NCI-H774 (cell line): ENCODE measurements around the gene SNTB2.
A peak's percentile ranks its signal among the peaks of the same experiment; 100 is the strongest.
"Not testable (repeated sequence)": the region's sequence is repeated elsewhere in the genome, so short reads cannot be mapped to it uniquely, and the experiment has no call there.

Experiments
- DNase-seq: peaks from one replicate; lab custom pipeline; 2025; lab: John Stamatoyannopoulos, UW

The SNTB2 gene

GRCh38 chr16:69291657-69292056 lies 104.7 kb downstream of the SNTB2 start:
- not testable (repeated sequence) for DNase-seq

GRCh38 chr16:69293401-69293800 lies 106.4 kb downstream of the SNTB2 start:
- DNase-seq: no peak

GRCh38 chr16:69294051-69294450 lies 107.1 kb downstream of the SNTB2 start:
- DNase-seq: no peak

DNA sequence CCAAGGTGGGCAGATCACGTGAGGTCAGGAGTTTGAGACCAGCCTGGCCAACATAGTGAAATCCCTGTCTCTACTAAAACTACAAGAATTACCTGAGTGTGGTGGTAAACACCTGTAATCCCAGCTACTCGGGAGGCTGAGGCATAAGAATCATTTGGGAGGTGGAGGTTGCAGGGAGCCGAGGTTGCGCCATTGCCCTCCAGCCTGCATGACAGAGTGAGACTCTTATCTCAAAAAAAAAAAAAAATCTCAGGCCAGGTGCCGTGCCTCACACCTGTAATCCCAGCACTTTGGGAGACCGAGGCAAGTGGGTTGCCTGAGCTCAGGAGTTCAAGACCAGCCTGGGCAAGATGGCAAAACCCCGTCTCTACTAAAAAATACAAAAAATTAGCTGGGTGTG lies 109.8 kb downstream of the SNTB2 start:
- not testable (repeated sequence) for DNase-seq

GRCh38 chr16:69298261-69298660 lies 111.3 kb downstream of the SNTB2 start:
- DNase-seq: no peak

- DNase-seq: no peak
These were observed 114.2 kb downstream of the SNTB2 start for GRCh38 chr16:69301187-69301586.

- no peak for DNase-seq
These were observed 114.9 kb downstream of the SNTB2 start for GRCh38 chr16:69301861-69302260.

GRCh38 chr16:69302301-69302700 lies 115.3 kb downstream of the SNTB2 start:
- no peak for DNase-seq

GRCh38 chr16:69306031-69306430 lies 119.1 kb downstream of the SNTB2 start:
- no peak for DNase-seq

DNA sequence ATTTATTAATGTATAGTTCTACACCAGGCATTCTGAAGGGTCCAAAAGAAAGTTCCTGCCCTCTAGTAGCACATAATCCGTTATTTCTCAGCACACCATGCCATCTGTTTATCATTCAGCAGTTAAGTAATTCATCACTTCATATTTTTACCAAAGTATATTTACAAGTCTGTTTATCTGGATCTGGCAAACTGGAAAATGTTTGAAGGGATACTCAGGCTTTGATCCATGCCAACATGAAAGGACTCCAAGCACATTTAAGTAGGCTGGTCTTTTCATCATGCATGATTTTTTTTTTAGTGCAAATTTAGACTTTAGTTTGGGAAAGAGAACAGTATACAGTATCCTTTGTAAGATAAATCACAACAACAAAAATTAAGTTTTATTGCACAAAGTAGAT lies 120.1 kb downstream of the SNTB2 start:
- no peak for DNase-seq

DNA sequence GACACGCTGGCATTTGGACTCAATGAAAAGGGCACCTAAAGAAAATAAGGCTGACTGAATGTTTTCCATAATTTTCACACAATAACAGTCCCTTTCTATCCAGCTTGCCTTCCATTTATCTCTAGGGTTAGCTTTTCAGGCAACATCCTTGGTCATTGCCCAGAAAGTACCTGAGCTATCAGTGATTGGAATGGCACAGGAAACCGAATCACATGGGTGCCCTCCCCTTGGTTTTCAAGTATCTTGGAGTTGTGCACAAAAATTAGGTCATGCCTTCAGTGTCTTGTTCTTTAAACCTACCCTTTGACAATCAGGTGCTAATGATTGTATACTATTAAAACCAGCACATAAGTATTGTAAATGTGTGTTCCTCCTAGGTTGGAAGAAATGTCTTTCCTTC lies 120.9 kb downstream of the SNTB2 start:
- DNase-seq: no peak

GRCh38 chr16:69309316-69309715 lies 122.4 kb downstream of the SNTB2 start:
- no peak for DNase-seq

DNA sequence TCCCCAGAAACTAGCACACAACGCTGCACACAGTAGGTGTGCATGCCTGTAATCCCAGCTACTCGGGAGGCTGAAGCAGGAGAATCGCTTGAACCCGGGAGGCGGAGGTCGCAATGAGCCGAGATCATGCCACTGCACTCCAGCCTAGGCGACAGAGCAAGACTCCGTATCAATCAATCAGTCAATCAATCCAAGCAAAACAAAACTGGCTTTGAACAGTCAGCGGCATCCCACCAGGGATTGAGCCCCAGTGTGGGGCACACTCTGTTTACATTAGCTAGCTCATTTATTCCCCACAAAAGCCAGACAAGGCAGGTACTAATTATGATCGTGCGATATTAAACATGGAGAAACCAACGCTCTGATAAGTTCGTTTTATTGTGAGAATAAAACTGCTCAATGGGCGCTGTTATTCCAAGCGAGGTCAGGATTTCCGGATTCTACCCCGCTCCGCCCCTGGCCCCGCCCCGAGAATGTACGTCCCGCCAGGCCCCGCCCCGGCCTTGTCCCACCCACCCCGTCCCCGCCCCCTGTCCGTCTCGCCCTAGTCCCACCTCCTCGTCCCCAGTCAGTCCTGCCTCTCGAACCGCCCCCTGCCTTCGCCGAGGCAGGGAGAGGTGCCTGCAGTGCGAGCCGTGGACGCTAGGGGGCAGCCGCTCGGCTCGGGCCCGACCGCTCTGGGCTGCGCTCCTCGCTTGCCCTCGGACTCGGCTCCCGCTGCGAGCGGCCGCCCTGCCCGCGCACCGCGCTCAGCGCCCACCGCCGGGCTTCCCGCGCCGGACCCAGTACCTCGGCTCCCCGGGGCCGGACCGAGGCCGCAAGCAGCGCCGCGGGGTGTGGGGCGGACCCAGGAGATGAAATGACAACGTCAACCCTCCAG lies 123.9 kb downstream of the SNTB2 start, which contains the start of gene VPS4A:
Gene VPS4A, plus strand, starts transcription at position 698 of the 880 bp plus-strand sequence. Its CDS starts 162 bp downstream, at position 860.
- peak; percentile 76 for DNase-seq

GRCh38 chr16:69311533-69312387 lies 124.8 kb downstream of the SNTB2 start:
- no peak for DNase-seq

DNA sequence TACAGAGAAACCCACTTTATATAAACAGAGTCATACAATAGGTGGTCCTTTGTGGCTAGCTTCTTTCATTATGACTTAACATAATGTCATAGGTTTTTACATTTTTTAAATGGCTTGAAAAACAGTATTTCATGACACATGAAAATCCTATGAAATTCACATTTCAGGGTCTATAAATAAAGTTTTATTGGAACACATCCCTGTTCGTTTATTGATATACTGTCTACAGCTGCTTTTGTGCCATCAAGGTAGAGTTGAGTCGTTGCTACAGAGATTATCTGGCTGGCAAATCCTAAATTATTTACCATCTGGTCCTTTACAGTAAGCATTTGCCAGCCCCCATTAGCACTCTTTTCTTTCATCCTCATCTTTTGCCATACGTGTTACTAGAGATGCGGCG lies 126.5 kb downstream of the SNTB2 start:
- DNase-seq: no peak

GRCh38 chr16:69314534-69314933 lies 127.6 kb downstream of the SNTB2 start:
- DNase-seq: no peak

DNA sequence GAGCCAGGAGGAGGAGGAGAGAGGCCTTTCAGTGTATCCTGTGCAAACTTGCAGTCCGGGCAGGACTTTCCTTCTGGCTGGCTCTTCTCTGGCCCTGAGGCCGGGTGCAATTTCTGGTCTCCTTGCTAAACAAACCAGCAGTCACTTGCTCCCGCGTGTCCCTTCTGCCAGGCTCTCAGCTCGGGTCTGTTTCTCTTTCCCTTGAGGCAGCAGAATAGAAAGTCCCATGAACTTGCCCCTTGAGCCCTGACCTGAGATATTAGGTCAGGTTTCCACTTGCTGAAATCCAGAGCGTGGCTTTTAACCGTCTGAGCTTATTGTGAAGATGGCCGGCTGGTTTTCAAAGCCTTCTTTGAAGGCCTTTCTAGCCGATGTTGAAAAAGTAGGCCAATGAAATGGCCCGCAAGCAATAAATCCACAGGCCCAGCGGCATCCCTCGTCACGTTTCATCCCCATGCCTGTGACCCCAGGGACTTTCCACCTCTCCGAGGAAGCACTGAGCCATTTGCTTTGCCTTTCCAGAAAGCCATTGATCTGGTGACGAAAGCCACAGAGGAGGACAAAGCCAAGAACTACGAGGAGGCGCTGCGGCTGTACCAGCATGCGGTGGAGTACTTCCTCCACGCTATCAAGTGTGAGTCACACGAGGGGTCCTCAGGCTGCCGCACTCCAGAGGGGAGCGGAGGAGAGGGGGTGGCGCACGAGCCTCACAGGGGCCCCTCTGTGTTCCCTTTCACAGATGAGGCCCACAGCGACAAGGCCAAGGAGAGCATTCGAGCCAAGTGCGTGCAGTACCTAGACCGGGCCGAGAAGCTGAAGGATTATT lies 128.7 kb downstream of the SNTB2 start:
- DNase-seq: no peak

GRCh38 chr16:69316595-69317034 lies 129.7 kb downstream of the SNTB2 start:
- DNase-seq: no peak

DNA sequence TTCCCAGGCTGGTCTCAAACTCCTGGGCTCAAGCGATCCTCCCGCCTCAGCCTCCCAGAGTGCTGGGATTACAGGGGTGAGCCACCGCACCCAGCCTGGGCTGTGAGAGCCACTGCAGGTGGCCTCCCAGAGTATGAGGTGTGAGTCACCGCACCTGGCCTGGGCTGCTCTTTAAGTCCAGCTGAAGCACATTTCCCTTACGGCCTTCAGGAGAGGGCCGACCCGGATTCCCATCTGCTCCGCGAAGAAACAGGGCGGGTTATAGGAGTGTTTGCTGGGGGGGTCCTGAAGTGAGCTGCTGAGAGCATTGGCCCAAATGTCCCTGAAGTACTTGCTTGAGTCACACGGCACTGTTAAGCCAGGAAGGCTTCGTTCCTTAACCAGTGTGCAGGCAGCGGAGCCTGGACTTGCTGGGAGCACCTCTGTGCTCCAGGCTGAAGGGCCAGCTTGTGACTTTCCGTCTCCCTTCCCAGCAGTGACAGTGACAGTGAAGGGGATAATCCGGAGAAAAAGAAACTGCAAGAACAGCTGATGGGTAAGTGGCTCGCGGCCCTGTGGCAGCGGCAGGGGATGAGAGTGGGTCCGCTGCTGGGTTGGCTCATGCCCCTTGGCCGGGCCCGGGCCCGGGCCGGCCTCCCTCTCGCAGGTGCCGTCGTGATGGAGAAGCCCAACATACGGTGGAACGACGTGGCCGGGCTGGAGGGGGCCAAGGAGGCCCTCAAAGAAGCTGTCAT lies 131.4 kb downstream of the SNTB2 start:
- no peak for DNase-seq

- no peak for DNase-seq
These were observed 131.9 kb downstream of the SNTB2 start for GRCh38 chr16:69318911-69319289.

DNA sequence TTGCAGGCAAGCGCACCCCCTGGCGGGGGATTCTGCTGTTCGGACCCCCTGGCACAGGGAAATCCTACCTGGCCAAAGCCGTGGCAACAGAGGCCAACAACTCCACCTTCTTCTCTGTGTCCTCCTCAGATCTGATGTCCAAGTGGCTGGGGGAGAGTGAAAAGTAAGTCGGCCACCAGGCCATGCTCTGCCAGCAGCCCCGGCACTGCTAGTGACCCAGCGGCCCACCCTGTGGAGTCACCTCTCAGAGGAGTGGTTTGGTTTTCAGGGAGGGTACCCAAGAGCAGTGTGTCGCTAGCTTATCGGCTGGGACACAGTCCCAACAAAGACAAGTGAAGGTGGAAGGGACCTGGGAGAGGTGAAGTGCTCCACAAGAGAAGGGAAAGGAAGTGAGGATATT lies 132.4 kb downstream of the SNTB2 start:
- no peak for DNase-seq
